Measurements from ENCODE around the gene RUNX1. TPM values are rescaled to one million over a fixed set of nuclear protein-coding genes. Genes with fewer than 3 reads are reported as not detected.

The RUNX1 gene
- total RNA-seq, 6 experiments from 2014 or later: 2.9 to 18.3 (median 4.3) TPM

DNA sequence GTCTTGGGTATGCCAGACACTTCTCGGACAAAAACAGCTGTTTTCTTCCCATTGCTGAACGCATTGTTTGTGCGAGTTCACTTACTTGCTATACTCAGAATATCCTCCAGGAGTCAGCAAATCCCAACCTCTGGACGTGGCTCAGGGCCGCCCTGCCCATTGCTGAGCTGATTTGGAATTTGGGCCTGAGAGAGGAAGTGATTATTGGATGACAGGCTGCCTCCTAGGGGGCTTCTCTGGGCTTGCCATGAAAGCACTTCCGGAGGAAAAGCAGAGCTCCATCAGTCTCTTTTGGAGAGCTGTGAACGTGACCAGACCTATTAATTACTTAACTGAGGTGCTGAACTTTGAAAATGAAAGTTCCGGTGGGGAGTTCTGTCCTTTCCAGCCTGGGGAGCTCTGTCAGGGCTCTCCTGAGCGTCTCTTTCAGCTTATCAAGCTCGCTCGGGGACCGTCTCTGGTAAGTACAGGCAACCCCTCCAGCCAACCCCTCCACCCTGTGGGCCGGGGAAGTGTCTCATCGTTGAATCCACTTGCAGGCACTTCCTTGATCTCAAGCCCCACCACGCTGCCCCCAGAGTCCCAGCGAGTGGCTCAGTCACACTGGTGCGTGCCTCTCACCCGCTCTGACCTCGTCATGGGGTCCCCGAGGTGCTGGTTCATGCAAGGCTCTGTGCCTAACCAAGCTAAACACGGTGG is 303.4 kb downstream of the RUNX1 start:
- Histone ChIP-seq H3K4me3 (peak overlapping the region in 1 of 3 donors; percentile 11), H3K27ac (no peak overlapping the region)

DNA sequence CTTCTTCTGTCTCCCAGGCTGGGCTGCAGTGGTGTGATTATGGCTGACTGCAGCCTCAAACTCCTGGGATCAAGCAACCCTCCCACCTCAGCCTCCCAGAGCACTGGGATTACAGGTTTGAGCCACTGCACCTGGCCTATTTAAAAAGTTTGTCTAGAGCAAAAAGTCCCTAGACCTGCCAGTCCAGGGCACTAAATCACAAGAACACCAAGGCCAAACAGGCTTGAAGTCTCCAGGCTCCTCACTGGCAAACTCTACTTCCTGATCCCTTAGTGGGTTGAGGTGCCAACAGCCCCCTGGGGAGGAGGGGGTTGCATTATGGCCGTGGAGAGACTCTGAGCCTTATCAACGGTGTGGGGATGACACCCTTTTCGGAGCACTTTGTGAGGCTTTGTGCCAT is 304.3 kb downstream of the RUNX1 start:
- no peaks in the 10 kb centered on the region for H3K9me3 ChIP-seq
- WGBS (ENCODE audit: insufficient coverage, low coverage, low lambda C conversion rate, missing lambda C conversion rate): 14% methylated on average over 3 of the region's 3 CpGs
- H3K27me3 ChIP-seq: no peaks in the 10 kb centered on the region
- no peak overlapping the region for H3K4me3 ChIP-seq
- no peak overlapping the region for H3K27ac ChIP-seq
- intact Hi-C loops (cut with DNase I): loop anchor here in 1 of 2 donors (10.0 kb wide), 1 partner anchor 660 kb away; no protein-coding TSS in a partner anchor
- no peaks in the 10 kb centered on the region for H3K4me1 ChIP-seq
- no peaks in the 10 kb centered on the region for H3K36me3 ChIP-seq
- TF ChIP-seq, protein P1, sequence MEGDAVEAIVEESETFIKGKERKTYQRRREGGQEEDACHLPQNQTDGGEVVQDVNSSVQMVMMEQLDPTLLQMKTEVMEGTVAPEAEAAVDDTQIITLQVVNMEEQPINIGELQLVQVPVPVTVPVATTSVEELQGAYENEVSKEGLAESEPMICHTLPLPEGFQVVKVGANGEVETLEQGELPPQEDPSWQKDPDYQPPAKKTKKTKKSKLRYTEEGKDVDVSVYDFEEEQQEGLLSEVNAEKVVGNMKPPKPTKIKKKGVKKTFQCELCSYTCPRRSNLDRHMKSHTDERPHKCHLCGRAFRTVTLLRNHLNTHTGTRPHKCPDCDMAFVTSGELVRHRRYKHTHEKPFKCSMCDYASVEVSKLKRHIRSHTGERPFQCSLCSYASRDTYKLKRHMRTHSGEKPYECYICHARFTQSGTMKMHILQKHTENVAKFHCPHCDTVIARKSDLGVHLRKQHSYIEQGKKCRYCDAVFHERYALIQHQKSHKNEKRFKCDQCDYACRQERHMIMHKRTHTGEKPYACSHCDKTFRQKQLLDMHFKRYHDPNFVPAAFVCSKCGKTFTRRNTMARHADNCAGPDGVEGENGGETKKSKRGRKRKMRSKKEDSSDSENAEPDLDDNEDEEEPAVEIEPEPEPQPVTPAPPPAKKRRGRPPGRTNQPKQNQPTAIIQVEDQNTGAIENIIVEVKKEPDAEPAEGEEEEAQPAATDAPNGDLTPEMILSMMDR (IDR thresholded peaks at IDR 0.05): no peak
- TF ChIP-seq POLR2A (IDR thresholded peaks at IDR 0.05): no peak
- ATAC-seq: peak in 1 of 4 donors; percentile 11
- no peak for DNase-seq

More for the DNA sequence above, 303.4 kb downstream of the RUNX1 start:
- H3K36me3 ChIP-seq: no peaks in the 10 kb centered on the region
- H3K27me3 ChIP-seq: no peaks in the 10 kb centered on the region
- no peak for TF ChIP-seq POLR2A (IDR thresholded peaks at IDR 0.05)
- TF ChIP-seq, protein P1 (IDR thresholded peaks at IDR 0.05): peak; percentile 85 to 96 (median 87)
- no peaks in the 10 kb centered on the region for H3K4me1 ChIP-seq
- DNase-seq (peak; percentile 66 to 71 (median 66)), ATAC-seq (peak; percentile 94 to 98 (median 96))
- 12% methylated on average over 12 of the region's 21 CpGs for WGBS (ENCODE audit: insufficient coverage, low coverage, low lambda C conversion rate, missing lambda C conversion rate)
- H3K9me3 ChIP-seq: no peaks in the 10 kb centered on the region
- intact Hi-C loops (cut with DNase I): loop anchor here in 1 of 2 donors (10.0 kb wide), 1 partner anchor 659 kb away; no protein-coding TSS in a partner anchor

DNA sequence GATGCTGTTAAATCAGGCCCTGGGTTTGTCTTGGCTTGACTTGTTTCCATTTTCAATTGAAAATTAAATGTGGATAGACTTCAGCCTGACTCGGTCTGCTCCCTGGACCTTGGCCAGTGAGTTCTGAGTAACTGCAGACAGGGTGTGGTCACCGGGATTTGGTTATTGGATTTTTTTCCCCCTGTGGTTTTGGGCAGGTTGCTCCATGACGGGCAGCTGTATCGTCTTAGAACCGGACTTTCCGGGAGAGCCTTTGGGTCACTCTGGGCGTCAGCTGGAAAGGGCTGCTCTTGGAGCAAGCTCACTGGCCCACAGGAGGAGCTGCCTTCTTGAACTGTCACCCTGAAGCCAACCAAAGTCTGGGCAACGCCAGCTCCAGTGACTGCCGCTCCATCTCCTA is 305.3 kb downstream of the RUNX1 start:
- intact Hi-C loops (cut with DNase I): loop anchor here in 1 of 2 donors (10.0 kb wide), 1 partner anchor 661 kb away; no protein-coding TSS in a partner anchor
- peak in 1 of 4 donors; percentile 15 for ATAC-seq
- Histone ChIP-seq H3K9me3 (no peaks in the 10 kb centered on the region), H3K4me1 (no peaks in the 10 kb centered on the region), H3K27ac (no peak overlapping the region), H3K27me3 (no peaks in the 10 kb centered on the region), H3K36me3 (no peaks in the 10 kb centered on the region), H3K4me3 (no peak overlapping the region)
- no peak for DNase-seq
- no CpG with 5 or more reads among the region's 9 CpGs for WGBS (ENCODE audit: insufficient coverage, low coverage, low lambda C conversion rate, missing lambda C conversion rate)
- TF ChIP-seq POLR2A (IDR thresholded peaks at IDR 0.05): no peak
- TF ChIP-seq, protein P1 (IDR thresholded peaks at IDR 0.05): no peak

DNA sequence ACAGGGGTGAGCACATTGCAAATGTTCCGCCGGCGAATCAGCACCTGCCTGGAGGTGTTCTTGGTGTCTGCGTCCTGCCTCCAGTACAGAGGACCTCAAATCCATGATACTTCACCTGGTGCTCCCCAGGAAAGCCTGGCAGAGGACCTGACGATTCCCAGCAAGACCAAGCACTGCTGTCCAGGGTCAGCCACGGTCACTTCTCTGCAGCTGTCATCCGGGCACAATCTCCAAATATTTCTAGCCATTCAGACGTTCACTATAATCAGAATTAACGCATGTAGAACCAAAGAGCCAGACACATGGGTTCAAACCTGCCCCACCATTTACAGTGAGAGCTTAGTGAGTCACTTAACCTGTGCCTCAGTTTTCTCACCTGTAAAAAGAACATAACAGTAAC is 305.8 kb downstream of the RUNX1 start:
- ATAC-seq (no peak), DNase-seq (no peak)
- no peaks in the 10 kb centered on the region for H3K36me3 ChIP-seq
- H3K4me1 ChIP-seq: no peaks in the 10 kb centered on the region
- intact Hi-C loops (cut with DNase I): loop anchor here in 1 of 2 donors (10.0 kb wide), 1 partner anchor 662 kb away; no protein-coding TSS in a partner anchor
- no peak overlapping the region for H3K27ac ChIP-seq
- H3K9me3 ChIP-seq: no peaks in the 10 kb centered on the region
- no peak for TF ChIP-seq POLR2A (IDR thresholded peaks at IDR 0.05)
- TF ChIP-seq, protein P1 (IDR thresholded peaks at IDR 0.05): no peak
- H3K27me3 ChIP-seq: no peaks in the 10 kb centered on the region
- WGBS (ENCODE audit: insufficient coverage, low coverage, low lambda C conversion rate, missing lambda C conversion rate): 93% methylated on average over 4 of the region's 9 CpGs
- no peak overlapping the region for H3K4me3 ChIP-seq

All from right lobe of liver (tissue), 6 donors.